ENCODE data around the gene IMMP2L. TPM values are rescaled to one million over a fixed set of nuclear protein-coding genes. Genes with fewer than 3 reads are reported as not detected.

IMMP2L gene
- total RNA-seq, 1 donor from 2014 or later, result 17.8 TPM

GRCh38 chr7:110854651-110855050 lies 707.6 kb downstream of the IMMP2L start:
- no peak for TF ChIP-seq CTCF (IDR thresholded peaks at IDR 0.05; ENCODE audit: borderline replicate concordance)
- intact Hi-C loops (cut with micrococcal nuclease), result no loop called here
- Histone ChIP-seq H3K27me3 (ENCODE audit: low read depth) (no peaks in the 10 kb centered on the region), H3K4me1 (no peaks in the 10 kb centered on the region), H3K27ac (replicated peaks) (no peak overlapping the region), H3K4me3 (no peak overlapping the region), H3K9me3 (replicated peaks) (no peaks in the 10 kb centered on the region), H3K36me3 (no peaks in the 10 kb centered on the region)
- no peak for DNase-seq

- no peak overlapping the region for H3K4me3 ChIP-seq
- no peaks in the 10 kb centered on the region for H3K4me1 ChIP-seq
- intact Hi-C loops (cut with micrococcal nuclease), result no loop called here
- H3K27me3 ChIP-seq (ENCODE audit: low read depth), result no peaks in the 10 kb centered on the region
- no peaks in the 10 kb centered on the region for H3K9me3 ChIP-seq (replicated peaks)
- DNase-seq, result no peak
- TF ChIP-seq CTCF (IDR thresholded peaks at IDR 0.05; ENCODE audit: borderline replicate concordance), result no peak
- no peak overlapping the region for H3K27ac ChIP-seq (replicated peaks)
- no peaks in the 10 kb centered on the region for H3K36me3 ChIP-seq
Measured at GRCh38 chr7:110854166-110854565, 708.1 kb downstream of the IMMP2L start.

- Histone ChIP-seq H3K27me3 (ENCODE audit: low read depth) (no peaks in the 10 kb centered on the region), H3K9me3 (replicated peaks) (no peaks in the 10 kb centered on the region), H3K27ac (replicated peaks) (no peak overlapping the region), H3K36me3 (no peaks in the 10 kb centered on the region), H3K4me3 (no peak overlapping the region), H3K4me1 (no peaks in the 10 kb centered on the region)
- no peak for TF ChIP-seq CTCF (IDR thresholded peaks at IDR 0.05; ENCODE audit: borderline replicate concordance)
- DNase-seq, result no peak
- intact Hi-C loops (cut with micrococcal nuclease), result no loop called here
Measured at GRCh38 chr7:110853263-110853662, 709.0 kb downstream of the IMMP2L start.

- Histone ChIP-seq H3K4me1 (no peaks in the 10 kb centered on the region), H3K27me3 (ENCODE audit: low read depth) (no peaks in the 10 kb centered on the region), H3K9me3 (replicated peaks) (no peaks in the 10 kb centered on the region), H3K36me3 (no peaks in the 10 kb centered on the region), H3K27ac (replicated peaks) (no peak overlapping the region), H3K4me3 (no peak overlapping the region)
- DNase-seq, result no peak
- intact Hi-C loops (cut with micrococcal nuclease), result no loop called here
- TF ChIP-seq CTCF (IDR thresholded peaks at IDR 0.05; ENCODE audit: borderline replicate concordance), result no peak
Measured at GRCh38 chr7:110852156-110852940, 709.9 kb downstream of the IMMP2L start.

- Histone ChIP-seq H3K4me1 (no peaks in the 10 kb centered on the region), H3K27ac (replicated peaks) (no peak overlapping the region), H3K9me3 (replicated peaks) (no peaks in the 10 kb centered on the region), H3K27me3 (ENCODE audit: low read depth) (no peaks in the 10 kb centered on the region), H3K36me3 (no peaks in the 10 kb centered on the region), H3K4me3 (no peak overlapping the region)
- intact Hi-C loops (cut with micrococcal nuclease), result no loop called here
- DNase-seq, result no peak
- no peak for TF ChIP-seq CTCF (IDR thresholded peaks at IDR 0.05; ENCODE audit: borderline replicate concordance)
Measured at GRCh38 chr7:110850224-110850623, 712.1 kb downstream of the IMMP2L start.

Measured in left ventricle myocardium inferior (tissue), 1 donor.